PFSK-1 (cell line): Measurements from ENCODE around the gene MS4A8. TPM values are rescaled to one million over a fixed set of nuclear protein-coding genes. Genes with fewer than 3 reads are reported as not detected.

ENCODE experiments used
- FOXP2 ChIP-seq: optimal IDR thresholded peaks from 2 replicates; pipeline ENCODE3; 2011; ENCODE audit warnings: borderline replicate concordance, control low read depth, inconsistent platforms; ENCODE audit not compliant: insufficient read depth; ENCODE audit errors: extremely low read length, extremely low read depth
- POLR2AphosphoS5 ChIP-seq: IDR thresholded peaks from 2 replicates; pipeline ENCODE4 v1.6.1; 2012; ENCODE audit warnings: low read depth, mild to moderate bottlenecking, control low read depth, low read length, moderate library complexity
- SIN3A ChIP-seq: IDR thresholded peaks from 2 replicates; pipeline ENCODE4 v1.6.1; 2012; ENCODE audit warnings: mild to moderate bottlenecking, low read length, moderate library complexity, borderline replicate concordance; ENCODE audit not compliant: insufficient read depth
- TAF1 ChIP-seq: IDR thresholded peaks from 2 replicates; pipeline ENCODE4 v1.6.1; 2012; ENCODE audit warnings: low read length, control low read depth, borderline replicate concordance; ENCODE audit not compliant: insufficient read depth
- polyA plus RNA-seq: library from polyadenylated mRNA; unstranded; fragments of >200 nt; gene quantifications from one replicate; pipeline ENCODE4 v1.2.1, GENCODE V29; 2012; ENCODE audit warnings: low read depth, missing spikeins; ENCODE audit not compliant: insufficient read length
- TF ChIP-seq, protein P1 (sequence below), 2 experiments: IDR thresholded peaks; 2 replicates each; pipeline versions ENCODE4 v1.6.1 to v1.8.0; 2011 to 2012; ENCODE audit warnings: low read depth in 2 of 2, low read length in 2 of 2, control low read depth in 1 of 2, inconsistent platforms in 1 of 2, mild to moderate bottlenecking in 1 of 2, moderate library complexity in 1 of 2; ENCODE audit not compliant: insufficient read depth in 1 of 2

Gene MS4A8
- polyA plus RNA-seq = not detected

GRCh38 chr11:60699284-60699691 lies at the start of gene MS4A8:
Gene MS4A8 (plus strand): TSS chr11:60699612. CDS start chr11:60700861, 1,249 bp downstream.
- TF ChIP-seq TAF1 = no peak
- TF ChIP-seq, protein P1, sequence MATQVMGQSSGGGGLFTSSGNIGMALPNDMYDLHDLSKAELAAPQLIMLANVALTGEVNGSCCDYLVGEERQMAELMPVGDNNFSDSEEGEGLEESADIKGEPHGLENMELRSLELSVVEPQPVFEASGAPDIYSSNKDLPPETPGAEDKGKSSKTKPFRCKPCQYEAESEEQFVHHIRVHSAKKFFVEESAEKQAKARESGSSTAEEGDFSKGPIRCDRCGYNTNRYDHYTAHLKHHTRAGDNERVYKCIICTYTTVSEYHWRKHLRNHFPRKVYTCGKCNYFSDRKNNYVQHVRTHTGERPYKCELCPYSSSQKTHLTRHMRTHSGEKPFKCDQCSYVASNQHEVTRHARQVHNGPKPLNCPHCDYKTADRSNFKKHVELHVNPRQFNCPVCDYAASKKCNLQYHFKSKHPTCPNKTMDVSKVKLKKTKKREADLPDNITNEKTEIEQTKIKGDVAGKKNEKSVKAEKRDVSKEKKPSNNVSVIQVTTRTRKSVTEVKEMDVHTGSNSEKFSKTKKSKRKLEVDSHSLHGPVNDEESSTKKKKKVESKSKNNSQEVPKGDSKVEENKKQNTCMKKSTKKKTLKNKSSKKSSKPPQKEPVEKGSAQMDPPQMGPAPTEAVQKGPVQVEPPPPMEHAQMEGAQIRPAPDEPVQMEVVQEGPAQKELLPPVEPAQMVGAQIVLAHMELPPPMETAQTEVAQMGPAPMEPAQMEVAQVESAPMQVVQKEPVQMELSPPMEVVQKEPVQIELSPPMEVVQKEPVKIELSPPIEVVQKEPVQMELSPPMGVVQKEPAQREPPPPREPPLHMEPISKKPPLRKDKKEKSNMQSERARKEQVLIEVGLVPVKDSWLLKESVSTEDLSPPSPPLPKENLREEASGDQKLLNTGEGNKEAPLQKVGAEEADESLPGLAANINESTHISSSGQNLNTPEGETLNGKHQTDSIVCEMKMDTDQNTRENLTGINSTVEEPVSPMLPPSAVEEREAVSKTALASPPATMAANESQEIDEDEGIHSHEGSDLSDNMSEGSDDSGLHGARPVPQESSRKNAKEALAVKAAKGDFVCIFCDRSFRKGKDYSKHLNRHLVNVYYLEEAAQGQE (IDR thresholded peaks at IDR 0.05; ENCODE audit: insufficient read depth in 1 of 2, low read depth in 2 of 2, low read length in 2 of 2) = no peak
- TF ChIP-seq POLR2AphosphoS5 = no peak
- TF ChIP-seq SIN3A = no peak
- no peak for TF ChIP-seq FOXP2

DNA sequence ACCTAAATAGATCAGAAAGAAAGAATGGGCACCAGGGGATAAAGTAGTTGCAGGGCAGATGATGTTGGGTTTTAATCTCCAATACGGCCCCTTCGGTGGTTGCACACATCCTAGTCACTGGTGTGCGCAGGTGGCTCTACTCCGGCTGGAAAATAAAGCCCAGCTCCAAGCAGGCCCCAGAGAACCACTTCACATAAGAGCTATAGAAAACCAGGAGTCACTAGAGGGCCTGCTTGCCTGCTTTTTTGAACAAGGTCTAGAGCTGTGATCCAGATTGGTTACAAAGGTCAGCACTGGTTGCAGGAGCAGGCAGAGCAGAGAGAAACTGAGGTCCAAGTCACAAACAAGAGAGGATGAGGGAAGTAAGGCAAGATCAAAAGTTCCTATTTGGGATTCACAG lies 41.5 kb upstream of the MS4A8 start:
- TF ChIP-seq TAF1 = no peak

DNA sequence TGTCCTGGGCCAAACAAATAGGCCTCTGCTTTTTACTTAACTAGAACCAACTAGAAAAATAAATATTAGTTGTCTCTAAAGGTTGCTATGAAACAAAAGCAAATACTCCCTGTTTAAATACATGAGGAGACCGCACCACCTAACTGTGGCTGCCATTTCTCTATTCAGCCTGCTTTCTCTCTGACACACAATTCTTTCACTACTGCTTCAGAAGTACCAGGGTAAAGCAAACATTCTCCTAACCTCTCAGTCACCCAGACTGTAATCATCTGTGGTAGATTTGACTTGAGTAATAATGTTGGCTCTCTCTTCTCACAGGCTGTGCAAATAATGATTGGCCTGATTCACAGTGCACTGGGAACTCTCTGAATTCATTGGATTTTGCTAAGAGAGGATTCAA lies 41.0 kb upstream of the MS4A8 start:
- TF ChIP-seq, protein P1 (IDR thresholded peaks at IDR 0.05; ENCODE audit: insufficient read depth in 1 of 2, low read depth in 2 of 2, low read length in 2 of 2) = no peak
- no peak for TF ChIP-seq FOXP2
- no peak for TF ChIP-seq POLR2AphosphoS5
- TF ChIP-seq TAF1 = no peak
- TF ChIP-seq SIN3A = no peak

DNA sequence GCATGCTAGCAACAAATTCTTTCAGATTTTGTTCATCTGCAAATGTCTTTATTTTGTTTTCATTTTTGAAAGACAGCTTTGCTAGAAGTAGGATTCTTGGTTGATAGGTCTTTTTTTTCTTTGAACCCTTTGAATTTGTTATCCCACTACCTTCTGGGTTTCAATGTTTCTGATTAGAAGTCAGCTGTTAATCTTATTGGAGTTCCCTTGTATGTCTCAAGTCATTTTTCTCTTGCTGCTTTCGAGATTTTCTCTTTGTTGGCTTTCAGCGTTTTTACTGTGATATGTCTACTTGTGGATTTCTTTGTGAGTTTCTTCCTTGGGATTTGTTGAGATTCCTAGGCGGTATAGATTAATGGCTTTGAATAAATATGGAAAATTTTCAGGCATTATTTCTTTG lies 27.2 kb upstream of the MS4A8 start:
- TF ChIP-seq TAF1 (no peak), SIN3A (no peak), FOXP2 (no peak), POLR2AphosphoS5 (no peak)
- TF ChIP-seq, protein P1 (IDR thresholded peaks at IDR 0.05; ENCODE audit: insufficient read depth in 1 of 2, low read depth in 2 of 2, low read length in 2 of 2) = no peak

GRCh38 chr11:60679879-60680278 lies 19.5 kb upstream of the MS4A8 start:
- TF ChIP-seq TAF1 (no peak), POLR2AphosphoS5 (no peak), SIN3A (no peak), FOXP2 (no peak)
- TF ChIP-seq, protein P1 (IDR thresholded peaks at IDR 0.05; ENCODE audit: insufficient read depth in 1 of 2, low read depth in 2 of 2, low read length in 2 of 2) = no peak
